Cerebellar cortex (tissue), 1 donor: ENCODE measurements around the gene ANO10.
"Not testable (repeated sequence)": the region's sequence is repeated elsewhere in the genome, so short reads cannot be mapped to it uniquely, and the experiment has no call there.

ENCODE experiments used
- DNase-seq: peaks from one replicate; pipeline ENCODE4 v3.0.0-alpha.2; 2015; ENCODE audit warnings: low spot score

ANO10 gene

DNA sequence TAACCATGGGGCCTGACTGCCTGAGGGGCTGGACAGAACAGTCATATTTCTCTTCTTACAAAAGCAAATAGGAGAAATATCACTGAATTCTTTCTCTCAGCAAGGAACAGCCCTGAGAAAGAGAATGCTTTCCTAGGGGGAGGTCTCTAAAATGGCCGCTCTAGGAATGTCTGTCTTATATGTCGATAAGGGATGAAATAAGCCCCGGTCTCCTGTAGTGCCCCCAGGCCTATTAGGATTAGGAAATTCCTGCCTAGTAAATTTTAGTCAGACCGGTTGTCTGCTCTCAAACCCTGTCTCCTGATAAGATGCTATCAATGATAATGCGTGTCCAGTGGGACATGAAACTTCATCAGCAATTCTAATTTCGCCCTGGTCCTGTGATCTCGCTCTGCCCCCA is 103.3 kb downstream of the ANO10 start:
- DNase-seq = not testable (repeated sequence)

DNA sequence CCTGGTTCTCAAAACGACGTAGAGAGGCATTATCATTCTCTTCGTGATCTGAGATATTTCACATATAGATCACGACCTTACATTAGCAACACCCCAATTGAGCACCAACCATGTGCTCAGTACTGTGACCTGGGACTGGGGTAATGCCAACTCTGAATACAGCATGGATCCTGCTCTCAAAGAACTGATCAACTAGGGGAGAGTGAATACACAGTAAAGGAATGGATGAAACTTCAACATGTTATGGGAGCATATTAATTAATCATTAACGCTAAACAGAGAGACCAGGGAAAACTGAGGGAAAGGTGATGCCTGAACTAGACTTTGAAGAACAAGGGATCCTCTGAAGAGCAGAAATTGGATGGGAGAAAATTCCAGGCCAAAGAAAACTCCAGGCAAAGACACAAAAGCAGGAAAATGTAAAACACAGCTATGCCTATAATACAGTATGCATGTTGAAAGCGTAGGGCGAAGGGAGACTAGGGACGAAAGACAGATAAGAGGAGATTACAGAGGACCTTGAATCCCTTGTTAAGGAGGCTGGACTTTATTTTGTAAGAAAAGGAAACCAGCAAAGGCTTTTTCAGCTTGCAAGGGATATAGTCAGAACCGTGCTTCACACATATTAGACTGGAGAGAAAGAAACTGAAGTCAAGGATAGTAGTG is 105.7 kb downstream of the ANO10 start:
- DNase-seq = no peak

DNA sequence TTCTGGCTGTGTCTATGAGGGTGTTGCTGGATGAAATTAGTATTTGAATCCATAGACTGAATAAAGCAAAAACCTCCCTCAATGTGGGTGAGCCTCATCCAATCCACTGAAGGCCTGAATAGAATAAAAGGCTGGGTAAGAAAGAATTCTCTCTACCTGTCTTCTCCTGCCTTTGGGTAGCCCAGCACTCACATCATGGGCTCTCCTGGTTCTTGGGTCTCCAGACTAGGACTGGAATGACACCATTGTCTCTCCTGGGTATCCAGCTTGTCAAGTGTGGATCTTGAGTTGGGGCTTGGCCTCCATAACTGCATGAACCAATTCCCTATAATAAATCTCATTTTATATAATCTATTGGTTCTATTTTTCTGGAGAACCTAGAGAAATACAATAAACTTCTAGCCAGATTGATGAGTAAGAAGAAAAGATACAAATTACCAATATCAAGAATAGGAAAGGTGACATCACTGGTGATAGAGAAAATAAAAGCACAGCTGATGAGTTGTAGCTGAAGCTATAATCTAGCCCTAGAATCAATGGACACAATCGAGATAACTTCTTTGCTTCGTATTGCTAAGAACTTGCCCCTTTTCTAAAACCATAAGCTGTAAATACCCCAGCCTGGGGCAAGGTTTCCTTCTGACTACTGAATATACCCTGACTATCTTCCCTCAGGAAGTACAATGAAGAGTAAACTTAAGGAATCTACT is 106.4 kb downstream of the ANO10 start:
- no peak for DNase-seq

DNA sequence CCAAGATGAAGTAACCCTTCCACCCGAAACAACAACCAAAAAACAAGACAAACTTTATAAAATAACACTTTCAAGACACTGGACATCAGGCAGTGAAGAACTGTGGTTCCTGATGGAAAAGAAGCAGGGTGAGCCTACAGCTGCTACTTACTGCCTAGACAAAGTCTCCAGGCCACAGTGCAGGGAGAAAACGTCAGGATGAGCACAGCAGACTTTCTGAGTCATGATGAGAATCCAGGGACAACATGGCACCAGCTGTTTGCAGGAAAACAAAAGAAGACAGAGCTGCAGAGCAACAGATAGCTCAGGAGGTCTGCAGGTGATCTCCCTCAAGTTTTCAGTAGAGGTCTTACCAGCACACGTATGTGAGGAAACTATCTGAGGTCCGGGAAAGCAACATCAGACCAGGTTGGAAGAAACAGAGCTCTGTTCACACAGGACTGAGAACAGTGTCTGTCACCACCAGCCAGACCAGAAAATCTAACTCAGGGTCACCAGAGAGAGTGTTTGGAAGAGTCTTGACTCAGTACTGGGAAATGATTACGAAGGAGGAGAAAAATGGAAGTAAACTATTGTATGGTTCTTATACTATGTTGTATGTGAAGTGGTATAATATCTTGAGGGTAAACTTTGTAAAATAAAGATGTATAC is 108.9 kb downstream of the ANO10 start:
- no peak for DNase-seq

DNA sequence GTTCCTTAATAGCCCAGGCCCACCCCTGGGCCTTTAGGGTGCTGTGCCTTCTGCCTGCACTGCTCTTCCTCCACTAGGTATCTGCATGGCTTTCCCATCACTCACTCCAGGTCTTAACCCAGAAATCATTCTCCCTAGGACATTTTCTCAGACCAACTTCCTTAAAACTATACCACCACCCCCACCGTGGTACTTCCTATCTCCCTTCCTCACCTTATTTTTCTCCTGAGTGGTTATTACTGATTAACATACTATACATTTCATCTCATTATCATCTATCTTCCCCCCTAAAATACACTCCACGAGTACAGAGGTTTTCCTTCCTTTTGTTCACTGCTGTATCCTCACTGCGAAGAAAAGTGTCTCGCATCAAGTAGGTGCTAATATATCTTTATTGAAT is 115.2 kb downstream of the ANO10 start:
- no peak for DNase-seq

DNA sequence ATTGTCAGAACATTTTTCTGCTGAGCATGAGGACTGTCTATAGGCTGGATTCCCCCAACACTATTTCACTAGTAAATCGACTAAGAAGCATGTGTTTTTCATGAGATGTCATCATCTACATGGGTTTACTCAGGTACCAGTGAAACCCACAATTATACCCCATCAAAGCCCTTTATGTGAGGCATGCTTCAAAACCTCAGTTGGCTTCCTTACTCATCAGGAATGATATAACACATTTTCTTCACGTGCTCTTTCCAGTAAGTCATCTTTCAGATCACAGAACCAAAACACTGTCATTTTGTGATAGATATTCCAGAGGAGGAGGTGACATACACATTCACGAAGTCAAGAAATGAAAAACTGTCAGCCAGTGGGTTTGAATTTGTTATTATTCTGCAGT is 116.5 kb downstream of the ANO10 start:
- DNase-seq = no peak

DNA sequence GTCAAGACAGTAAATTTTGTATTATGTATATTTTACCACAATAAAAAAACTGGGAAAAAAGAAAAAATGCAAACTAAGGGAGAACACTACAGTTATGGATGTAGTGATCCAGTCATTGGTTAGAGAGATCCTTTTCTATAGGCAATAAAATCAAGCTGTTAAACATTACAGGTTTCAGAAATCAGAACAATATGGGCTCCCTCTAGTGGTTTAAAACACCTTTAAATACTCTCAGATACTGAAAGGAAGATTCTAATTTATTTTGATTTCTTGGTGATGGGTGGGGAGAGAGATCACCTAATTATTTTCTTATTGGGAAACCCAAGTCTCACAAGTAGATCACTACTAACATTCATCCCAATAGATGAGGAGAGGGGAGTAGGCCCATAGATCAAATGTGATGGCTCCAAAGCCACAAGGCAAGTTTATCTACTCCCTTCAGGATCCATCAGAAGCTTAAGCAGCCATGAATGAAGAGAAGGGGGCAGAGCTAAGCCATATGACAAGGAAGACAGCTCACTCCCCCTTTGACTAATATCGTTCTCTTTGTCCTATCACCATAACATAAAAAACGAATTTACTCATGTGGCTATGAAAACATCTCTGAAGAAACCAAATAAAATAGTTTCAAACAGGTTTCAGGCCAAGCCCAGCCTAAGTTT is 118.6 kb downstream of the ANO10 start:
- DNase-seq = peak; percentile 74

DNA sequence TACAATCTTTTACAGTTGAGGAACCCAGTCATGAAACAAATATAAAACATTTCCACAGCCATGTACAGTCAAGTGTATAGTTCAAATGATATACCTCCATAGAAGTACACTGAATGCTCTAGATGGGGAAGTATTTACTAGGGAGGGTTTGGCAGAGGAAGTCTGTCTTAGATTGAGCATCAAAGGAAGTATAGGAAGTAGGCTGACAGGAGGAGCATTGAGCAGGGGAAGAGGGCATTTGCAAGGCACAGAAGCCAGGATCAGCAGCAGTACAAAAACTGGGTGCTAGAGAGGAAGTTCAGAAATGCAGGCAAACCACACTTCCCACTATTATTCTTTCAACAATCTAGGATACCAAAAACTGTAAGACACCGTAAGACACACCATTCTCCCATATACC is 122.6 kb downstream of the ANO10 start:
- DNase-seq = no peak

DNA sequence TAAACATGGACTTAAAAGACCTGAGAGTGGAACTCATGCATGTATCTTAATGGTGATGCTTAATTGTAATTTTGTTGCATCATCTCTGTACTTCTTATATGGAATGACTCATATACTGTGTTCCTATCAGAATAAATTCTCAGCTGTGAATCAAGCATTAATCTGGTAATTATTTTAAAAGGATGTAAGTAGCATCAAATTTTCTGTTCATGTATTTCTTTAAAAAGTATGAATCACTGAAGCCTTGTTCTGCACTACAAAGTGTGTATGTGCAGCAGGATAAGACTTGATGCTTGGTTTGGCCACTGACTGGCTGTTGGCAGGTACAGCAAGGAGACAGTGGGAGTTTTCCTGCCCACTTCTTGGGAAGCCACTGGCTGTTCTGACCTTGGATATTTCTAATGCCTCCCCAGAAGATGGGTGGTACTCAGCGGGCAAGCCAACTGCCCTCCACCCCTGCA is 123.9 kb downstream of the ANO10 start:
- DNase-seq = no peak

DNA sequence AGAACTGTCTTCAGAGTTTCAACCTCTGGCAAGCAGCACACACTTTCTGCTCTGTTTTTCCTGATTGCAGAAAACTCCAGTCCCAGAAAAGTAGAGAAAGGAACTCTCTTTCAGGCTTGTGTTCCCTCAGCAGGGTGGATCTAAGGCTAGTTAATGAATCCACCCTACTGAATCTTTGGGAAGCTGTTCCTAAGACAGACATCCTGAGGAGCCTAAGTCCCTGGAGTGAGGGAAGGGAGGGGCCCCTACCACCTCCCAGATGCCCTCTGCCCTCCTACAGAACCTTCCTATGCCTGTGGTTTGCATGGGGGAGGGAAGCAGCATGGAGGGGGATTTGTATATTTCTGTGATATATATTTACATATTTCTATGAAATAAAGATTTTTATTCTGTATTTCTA is 124.4 kb downstream of the ANO10 start:
- DNase-seq = no peak

DNA sequence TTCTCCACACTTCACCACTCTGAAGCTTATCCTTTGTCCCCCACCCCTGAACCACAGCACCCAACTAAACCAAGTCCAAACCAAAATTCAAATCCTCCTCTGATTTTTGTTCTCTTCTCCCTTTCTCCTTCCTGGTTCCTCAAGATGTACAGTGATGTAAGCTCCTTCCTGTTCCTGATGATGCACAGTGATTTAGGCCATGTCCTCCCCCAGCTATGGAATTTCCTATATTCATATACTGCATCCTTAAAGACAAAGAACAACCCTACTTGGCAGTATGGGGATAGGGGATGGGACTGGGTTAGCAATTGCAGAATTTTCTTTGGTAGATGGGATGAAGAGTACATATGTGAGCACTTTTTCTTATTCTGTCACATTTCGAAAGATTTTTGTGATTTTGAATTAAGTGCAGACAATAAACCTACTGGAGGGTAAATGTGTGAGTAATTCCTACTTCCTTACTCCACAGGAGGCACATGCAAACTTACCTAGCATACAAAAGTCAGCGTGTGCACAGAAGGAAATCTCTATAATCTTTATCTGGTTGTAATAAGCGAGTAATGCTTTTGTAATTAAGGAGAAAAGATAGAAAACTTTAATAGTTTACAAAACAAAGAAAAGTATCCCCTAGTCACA is 125.0 kb downstream of the ANO10 start:
- DNase-seq = no peak

DNA sequence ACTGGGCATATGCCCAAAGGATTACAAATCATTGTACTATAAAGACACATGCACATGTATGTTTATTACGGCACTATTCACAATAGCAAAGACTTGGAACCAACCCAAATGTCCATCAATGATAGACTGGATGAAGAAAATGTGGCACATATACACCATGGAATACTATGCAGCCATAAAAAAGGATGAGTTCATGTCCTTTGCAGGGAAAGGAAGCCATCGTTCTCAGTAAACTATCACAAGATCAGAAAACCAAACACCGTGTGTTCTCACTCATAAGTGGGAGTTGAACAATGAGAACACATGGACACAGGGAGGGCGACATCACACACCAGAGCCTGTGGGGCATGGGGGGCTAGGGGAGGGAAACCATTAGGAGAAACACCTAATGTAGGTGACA is 128.9 kb downstream of the ANO10 start:
- not testable (repeated sequence) for DNase-seq

DNA sequence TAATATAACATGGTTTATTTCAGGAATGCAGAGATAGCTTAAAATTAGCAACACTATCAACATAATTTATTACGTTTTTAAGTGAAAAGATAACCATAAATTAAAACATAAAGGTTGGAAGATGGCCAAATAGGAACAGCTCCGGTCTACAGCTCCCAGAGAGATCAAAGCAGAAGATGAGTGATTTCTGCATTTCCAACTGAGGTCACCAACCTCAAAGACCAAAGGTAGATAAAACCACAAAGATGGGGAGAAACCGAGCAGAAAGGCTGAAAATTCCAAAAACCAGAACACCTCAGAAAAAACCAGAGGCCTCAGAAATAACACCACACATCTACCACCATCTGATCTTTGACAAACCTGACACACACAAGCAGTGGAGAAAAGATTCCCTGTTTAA is 130.0 kb downstream of the ANO10 start:
- not testable (repeated sequence) for DNase-seq

DNA sequence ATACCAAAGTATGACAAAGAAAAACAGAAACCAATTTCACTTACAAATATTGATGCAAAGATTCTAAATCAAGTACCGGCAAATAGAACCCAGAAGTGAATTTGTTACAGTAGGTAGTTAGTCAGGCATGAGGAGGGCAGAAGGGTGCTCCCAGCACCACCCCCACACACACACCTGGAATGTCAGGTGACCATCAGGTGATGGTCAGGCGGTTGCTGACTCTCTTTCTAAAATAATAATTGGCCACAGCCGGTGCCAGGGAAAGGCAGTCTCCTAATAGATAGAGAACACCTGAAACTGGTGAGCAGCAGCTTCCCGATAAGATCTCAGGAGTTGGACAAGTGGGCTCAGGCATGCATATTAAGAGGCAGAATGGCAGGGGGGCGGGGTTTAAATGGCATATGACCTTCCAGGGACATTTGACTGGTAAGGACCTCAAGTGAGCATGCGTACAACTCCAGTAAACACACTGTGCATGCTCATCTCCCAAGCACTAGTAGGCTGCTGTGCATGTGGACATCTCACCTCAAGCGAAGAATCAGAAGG is 131.1 kb downstream of the ANO10 start:
- DNase-seq = no peak

DNA sequence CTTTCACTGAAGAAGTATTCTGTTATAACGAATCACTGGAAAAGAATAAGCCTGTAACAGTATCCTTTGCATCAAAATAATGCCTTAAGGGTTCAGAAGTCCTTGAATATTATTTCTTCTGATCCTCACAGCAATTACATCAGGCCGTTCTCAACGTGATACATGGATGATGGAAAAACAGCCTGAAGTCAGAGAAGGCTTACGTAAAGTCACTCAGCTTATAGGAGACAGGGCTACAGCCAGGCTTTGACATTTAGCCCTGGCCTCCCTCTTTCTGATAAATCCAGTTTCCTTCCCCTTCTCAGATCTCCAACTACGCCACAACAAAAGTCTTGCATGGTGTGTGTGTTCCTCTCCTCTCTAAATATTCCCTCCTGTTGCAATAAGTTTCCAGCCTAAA is 131.9 kb downstream of the ANO10 start:
- no peak for DNase-seq

DNA sequence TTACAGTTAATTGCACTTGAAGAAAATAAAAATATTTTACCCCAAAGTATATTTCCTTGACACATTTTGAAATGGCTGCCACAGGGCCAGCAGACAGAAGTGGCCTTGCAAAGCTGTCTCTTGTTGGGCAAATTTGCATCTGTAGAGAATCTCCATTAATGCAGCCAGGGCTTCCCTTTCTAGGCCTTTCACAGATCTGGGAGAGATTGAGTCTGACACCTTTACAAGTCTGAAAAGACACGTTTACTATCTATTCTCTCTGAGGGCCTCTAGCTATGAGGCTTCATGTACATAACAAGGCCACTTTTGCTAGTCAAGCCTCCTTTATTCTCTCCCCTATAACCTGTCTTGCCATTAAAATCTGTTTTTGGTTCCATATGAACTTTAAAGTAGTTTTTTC is 135.9 kb downstream of the ANO10 start:
- no peak for DNase-seq

DNA sequence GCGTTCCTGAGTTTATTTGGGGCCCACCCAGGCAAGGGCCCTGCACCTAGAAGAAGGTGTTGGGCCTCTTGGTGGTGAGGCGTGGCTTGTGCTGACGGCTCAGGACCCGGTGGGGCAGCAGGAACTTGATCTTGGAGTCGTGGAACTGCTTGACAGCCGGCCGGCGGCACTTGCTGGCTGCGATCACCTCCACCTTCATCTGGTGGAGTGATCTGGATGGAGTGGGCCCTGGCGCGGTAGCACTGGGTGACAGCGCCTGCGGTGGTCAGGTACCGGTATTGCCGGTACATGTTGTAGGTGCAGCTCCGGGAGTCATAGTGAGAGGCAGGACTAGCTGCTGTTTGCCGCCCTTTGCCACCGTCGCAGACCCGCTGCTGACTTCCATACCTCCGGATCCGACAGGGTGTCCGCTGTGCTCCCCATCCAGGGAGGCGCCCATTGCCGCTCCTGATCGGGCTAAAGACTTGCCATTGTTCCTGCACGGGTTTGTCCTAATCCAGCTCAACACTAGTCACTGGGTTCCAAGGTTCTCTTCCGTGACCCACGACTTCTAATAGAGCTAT is 136.8 kb downstream of the ANO10 start:
- no peak for DNase-seq

DNA sequence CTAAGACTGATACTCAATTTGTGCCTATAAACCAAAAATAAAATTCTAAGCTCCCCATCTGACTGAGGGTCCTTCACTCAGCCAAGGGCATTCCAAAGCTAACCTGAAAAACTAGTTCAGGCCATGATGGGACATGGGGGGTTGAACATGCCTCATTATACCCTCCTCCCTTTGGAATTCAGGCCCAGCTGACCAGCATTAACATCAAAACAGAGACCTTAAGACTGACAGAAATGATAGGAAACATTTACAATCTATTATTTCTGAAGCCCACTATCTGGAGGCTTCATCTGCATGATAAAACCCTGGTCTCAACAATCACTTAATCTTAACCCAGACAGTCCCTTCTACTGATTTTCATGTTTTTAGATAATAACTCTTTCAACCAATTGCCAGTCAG is 140.4 kb downstream of the ANO10 start:
- DNase-seq = no peak

DNA sequence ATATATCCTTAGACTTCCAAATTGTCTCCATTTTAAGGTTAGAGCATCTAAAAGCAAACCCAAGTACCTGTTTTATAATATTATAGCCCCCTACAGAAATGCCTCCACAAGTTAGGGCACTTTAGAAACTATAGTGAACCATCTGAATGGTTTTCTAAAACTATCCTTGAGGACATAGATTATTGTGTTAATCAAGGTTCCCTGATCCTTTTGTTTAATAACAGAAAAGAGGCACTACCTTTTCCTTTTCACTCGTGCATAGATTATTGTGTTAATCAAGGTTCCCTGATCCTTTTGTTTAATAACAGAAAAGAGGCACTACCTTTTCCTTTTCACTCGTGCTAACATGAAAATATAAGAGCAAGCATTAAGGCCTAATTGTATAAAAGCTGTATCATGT is 143.0 kb downstream of the ANO10 start:
- DNase-seq = not testable (repeated sequence)

DNA sequence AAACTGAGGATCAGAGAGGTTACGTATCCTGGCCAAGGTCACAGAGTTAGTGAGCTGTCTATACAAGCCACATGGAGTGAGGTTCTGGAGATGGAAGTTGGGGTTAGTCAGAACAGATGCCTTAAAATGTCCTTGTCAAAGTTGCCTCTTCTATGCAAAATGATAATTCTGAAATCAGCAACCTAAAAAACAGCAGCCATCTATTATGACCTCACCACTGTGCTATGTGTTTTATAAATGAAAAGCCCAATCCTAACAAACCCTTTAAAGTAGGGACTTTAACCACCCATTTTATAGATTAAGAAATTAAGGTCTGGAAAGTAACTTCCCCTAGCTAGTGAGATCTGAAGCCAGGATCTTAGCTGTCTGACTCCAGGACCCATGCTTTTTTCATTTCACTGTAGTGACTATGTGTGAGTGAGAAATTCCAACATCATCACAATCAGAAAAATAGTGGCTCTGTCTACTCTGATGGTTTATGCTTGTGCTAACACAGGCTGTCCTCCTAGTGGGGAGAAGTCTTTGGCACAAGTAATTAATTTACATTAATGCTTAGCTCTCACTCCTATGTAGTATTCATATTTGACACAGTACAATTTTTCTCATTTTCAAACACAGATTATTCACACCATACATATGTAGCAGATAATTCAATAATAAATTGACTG is 143.6 kb downstream of the ANO10 start:
- no peak for DNase-seq

DNA sequence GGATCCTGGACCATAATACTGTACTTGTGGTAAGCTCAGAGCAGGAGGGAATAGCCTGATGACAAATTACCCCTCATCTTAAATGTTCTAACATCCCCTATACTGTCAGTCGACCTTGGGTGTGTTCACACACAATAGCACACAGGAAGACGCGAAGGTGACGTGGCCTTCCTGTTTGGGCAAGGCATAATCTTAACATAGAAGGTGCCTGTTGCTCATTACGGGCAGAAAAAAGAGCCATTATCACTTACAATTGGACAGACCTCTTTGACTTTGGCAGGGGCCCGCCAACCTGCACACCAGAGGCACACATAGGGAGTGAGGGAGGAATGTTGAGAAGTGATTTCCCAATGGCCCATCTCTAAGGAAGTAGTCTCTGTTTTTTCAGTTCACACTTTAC is 144.2 kb downstream of the ANO10 start:
- DNase-seq = no peak
